Keratinocyte (primary cell): ENCODE data around the gene ZNF2.

Experiments used
- CTCF ChIP-seq, 3 experiments: IDR thresholded peaks in 1 of 3; conservative IDR thresholded peaks in 1 of 3; optimal IDR thresholded peaks in 1 of 3; 2 replicates in 2 of 3; 3 replicates in 1 of 3; pipeline versions ENCODE3 to v1.5.1; 2011; ENCODE audit warnings: low read length in 3 of 3, mild to moderate bottlenecking in 3 of 3, moderate library complexity in 2 of 3, control low read depth in 1 of 3, inconsistent platforms in 1 of 3; ENCODE audit not compliant: insufficient read depth in 2 of 3; ENCODE audit errors: extremely low read depth in 1 of 3
- EZH2 ChIP-seq: IDR thresholded peaks from one replicate; pipeline ENCODE4 v1.6.1; 2012; ENCODE audit warnings: inconsistent platforms, mild to moderate bottlenecking, low read length, moderate library complexity

GRCh38 chr2:95158891-95159619 lies 6.6 kb upstream of the ZNF2 start:
- no peak for TF ChIP-seq CTCF (optimal IDR thresholded peaks at IDR 0.05 in 1 of 3, IDR thresholded peaks at IDR 0.05 in 1 of 3, conservative IDR thresholded peaks at IDR 0.05 in 1 of 3; ENCODE audit: extremely low read depth in 1 of 3, insufficient read depth in 2 of 3, low read length in 3 of 3)
- TF ChIP-seq EZH2 = no peak
